GM18505 (cell line): Measurements from ENCODE around the gene CEP170B.

Source experiments
- ATAC-seq: cut with Tn5 transposase; IDR thresholded peaks from one replicate; pipeline ENCODE4 v1.9.1; 2021; ENCODE audit not compliant: unreplicated experiment
- POLR2A ChIP-seq: IDR thresholded peaks from 4 replicates; pipeline ENCODE4 v1.6.1; 2011; ENCODE audit warnings: borderline replicate concordance; ENCODE audit not compliant: insufficient read depth, insufficient read length; ENCODE audit errors: extremely low read depth

CEP170B gene

GRCh38 chr14:104924421-104925213 is 59.5 kb downstream of the CEP170B start, which contains the start of gene PLD4:
TSS of gene PLD4 (plus strand) at chr14:104924879. CDS start at chr14:104927141, 2,262 bp downstream.
- ATAC-seq, result no peak

GRCh38 chr14:104925214-104925854 is 60.3 kb downstream of the CEP170B start:
- no peak for ATAC-seq
- TF ChIP-seq POLR2A, result no peak

More at GRCh38 chr14:104924421-104925213, 59.5 kb downstream of the CEP170B start, which contains the start of gene PLD4:
- peak; percentile 41 for TF ChIP-seq POLR2A

- ATAC-seq, result no peak
- TF ChIP-seq POLR2A, result no peak
Observed at GRCh38 chr14:104925855-104926609, 61.0 kb downstream of the CEP170B start.

- peak; percentile 60 for ATAC-seq
- TF ChIP-seq POLR2A, result no peak
Observed at GRCh38 chr14:104926619-104927431, 61.8 kb downstream of the CEP170B start.

- no peak for TF ChIP-seq POLR2A
- ATAC-seq, result no peak
Observed at GRCh38 chr14:104927432-104927816, 62.4 kb downstream of the CEP170B start.

- no peak for ATAC-seq
- no peak for TF ChIP-seq POLR2A
Observed at GRCh38 chr14:104927901-104928300, 62.8 kb downstream of the CEP170B start.

GRCh38 chr14:104928391-104929133 is 63.5 kb downstream of the CEP170B start:
- TF ChIP-seq POLR2A, result no peak
- no peak for ATAC-seq

- TF ChIP-seq POLR2A, result no peak
- no peak for ATAC-seq
Observed at GRCh38 chr14:104929268-104930230, 64.5 kb downstream of the CEP170B start.

- TF ChIP-seq POLR2A, result no peak
- ATAC-seq, result no peak
Observed at GRCh38 chr14:104930526-104931303, 65.6 kb downstream of the CEP170B start.

- no peak for ATAC-seq
- TF ChIP-seq POLR2A, result no peak
Observed at GRCh38 chr14:104931304-104931770, 66.3 kb downstream of the CEP170B start.
